ENCODE data around the gene MCCC1. TPM values are rescaled to one million over a fixed set of nuclear protein-coding genes. Genes with fewer than 3 reads are reported as not detected.

Gene MCCC1
- total RNA-seq, 1 experiment from 2014 or later: 12.6 TPM

DNA sequence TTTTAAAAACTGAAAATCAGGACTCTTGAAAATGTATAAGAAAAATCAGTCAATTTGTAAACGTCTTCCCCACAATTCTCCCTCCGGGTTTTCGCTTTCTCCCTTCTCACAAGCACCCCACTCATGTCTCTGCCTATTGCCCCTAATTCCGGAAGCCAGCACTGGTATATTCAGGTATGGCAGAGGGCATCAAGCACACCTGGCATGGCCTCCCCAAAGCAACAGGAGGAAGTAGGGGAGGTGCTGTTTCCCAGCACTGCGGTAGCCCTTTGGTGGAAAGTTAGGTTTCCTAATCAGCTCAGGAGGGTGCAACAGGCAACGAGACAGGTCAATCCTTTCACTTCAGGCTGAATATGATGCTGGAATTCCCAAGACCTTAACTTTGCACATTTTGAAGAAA, 33.1 kb upstream of the MCCC1 start:
- Histone ChIP-seq H3K9me3 (ENCODE audit: control insufficient read depth in 1 of 2, insufficient read depth in 1 of 2, low read depth in 1 of 2, low read length in 2 of 2) (peaks cover 0 to 6% of the 10 kb centered on the region in 2 experiments; a peak in 1 of 4 replicates), H3K4me3 (replicated peaks in 1 of 2; ENCODE audit: low read depth in 1 of 2, low read length in 2 of 2) (no peak overlapping the region), H3K4me1 (ENCODE audit: control insufficient read depth in 1 of 2, insufficient read depth in 2 of 2, low read length in 2 of 2) (0 out of 4 replicates have a peak, but pooled peaks cover 0 to 4% of the 10 kb centered on the region in 2 experiments), H3K9me2 (ENCODE audit: insufficient read depth) (no peaks in the 10 kb centered on the region), H3K27ac (ENCODE audit: low read depth, low read length) (no peak overlapping the region), H2AFZ (ENCODE audit: low read depth, low read length, poor library complexity, severe bottlenecking) (no peak overlapping the region), H3K4me2 (ENCODE audit: low read length) (no peak overlapping the region), H3K36me3 (ENCODE audit: control insufficient read depth in 1 of 2, insufficient read depth in 2 of 2, low read length in 2 of 2) (no peaks in the 10 kb centered on the region), H3K79me2 (ENCODE audit: insufficient read depth, low read length) (no peaks in the 10 kb centered on the region), H3K9ac (ENCODE audit: low read length) (no peak overlapping the region), H4K20me1 (ENCODE audit: insufficient read depth) (no peaks in the 10 kb centered on the region), H3K27me3 (ENCODE audit: insufficient read depth, low read length) (no peaks in the 10 kb centered on the region)
- ATAC-seq: no peak
- CTCF ChIA-PET: no interaction called here
- POLR2A ChIA-PET: no interaction called here
- DNase-seq (ENCODE audit: low read depth, low spot score): no peak
- RAD21 ChIA-PET (ENCODE audit: low non-redundant PET in 1 of 2, low total read pairs in 2 of 2, uncharacterized antibody in 2 of 2, unreplicated experiment in 2 of 2): no interaction called here
- intact Hi-C loops (cut with micrococcal nuclease): no loop called here
- no TSS peak for BruUV-seq (replicated peaks)
- TF ChIP-seq YY1 (IDR thresholded peaks at IDR 0.05; ENCODE audit: extremely low read depth, insufficient replicate concordance, low read depth, low read length): no peak
- TF ChIP-seq, protein P1, sequence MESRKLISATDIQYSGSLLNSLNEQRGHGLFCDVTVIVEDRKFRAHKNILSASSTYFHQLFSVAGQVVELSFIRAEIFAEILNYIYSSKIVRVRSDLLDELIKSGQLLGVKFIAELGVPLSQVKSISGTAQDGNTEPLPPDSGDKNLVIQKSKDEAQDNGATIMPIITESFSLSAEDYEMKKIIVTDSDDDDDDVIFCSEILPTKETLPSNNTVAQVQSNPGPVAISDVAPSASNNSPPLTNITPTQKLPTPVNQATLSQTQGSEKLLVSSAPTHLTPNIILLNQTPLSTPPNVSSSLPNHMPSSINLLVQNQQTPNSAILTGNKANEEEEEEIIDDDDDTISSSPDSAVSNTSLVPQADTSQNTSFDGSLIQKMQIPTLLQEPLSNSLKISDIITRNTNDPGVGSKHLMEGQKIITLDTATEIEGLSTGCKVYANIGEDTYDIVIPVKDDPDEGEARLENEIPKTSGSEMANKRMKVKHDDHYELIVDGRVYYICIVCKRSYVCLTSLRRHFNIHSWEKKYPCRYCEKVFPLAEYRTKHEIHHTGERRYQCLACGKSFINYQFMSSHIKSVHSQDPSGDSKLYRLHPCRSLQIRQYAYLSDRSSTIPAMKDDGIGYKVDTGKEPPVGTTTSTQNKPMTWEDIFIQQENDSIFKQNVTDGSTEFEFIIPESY (IDR thresholded peaks at IDR 0.05; ENCODE audit: extremely low read depth, insufficient replicate concordance, low read length): no peak
- TF ChIP-seq CBX3 (IDR thresholded peaks at IDR 0.05; ENCODE audit: low read depth): no peak
- no peak for TF ChIP-seq POLR2AphosphoS5 (IDR thresholded peaks at IDR 0.05; ENCODE audit: low read depth, low read length)
- TF ChIP-seq CEBPB (IDR thresholded peaks at IDR 0.05; ENCODE audit: low read depth): no peak
- no peak for TF ChIP-seq EZH2phosphoT487 (IDR thresholded peaks at IDR 0.05; ENCODE audit: borderline replicate concordance)
- no peak for TF ChIP-seq RAD21 (IDR thresholded peaks at IDR 0.05; ENCODE audit: low read depth)
- no peak for TF ChIP-seq EZH2 (IDR thresholded peaks at IDR 0.05)
- TF ChIP-seq SIN3A (IDR thresholded peaks at IDR 0.05; ENCODE audit: low read depth): no peak
